ENCODE results near the gene SMIM1.

Gene SMIM1

GRCh38 chr1:3756394-3756793 is 16.2 kb upstream of the SMIM1 start:
- no peak for DNase-seq (ENCODE audit: low read depth)

- no peak for DNase-seq (ENCODE audit: low read depth)
Observed at GRCh38 chr1:3759164-3759563, 13.4 kb upstream of the SMIM1 start.

DNA sequence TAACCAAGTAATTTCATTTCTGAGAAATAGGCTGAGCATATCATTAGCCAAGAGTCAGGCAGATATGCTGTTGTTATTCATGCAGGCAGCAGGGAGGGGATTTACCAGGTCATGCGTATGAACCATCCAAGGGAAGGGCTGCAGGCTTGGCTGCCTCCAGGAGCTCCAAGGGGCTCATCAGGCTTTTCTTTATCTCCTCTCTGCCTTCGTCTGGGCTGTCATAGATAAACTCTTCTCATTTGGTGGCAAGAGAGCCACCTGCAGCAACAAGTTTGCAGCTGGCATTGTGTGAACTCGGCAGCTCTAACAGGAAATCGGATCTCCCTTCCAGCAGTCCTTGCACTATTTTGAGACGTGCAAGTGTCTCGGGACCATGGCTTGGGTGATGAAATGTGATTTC is 12.8 kb upstream of the SMIM1 start:
- no peak for DNase-seq (ENCODE audit: low read depth)

- no peak for DNase-seq (ENCODE audit: low read depth)
Observed at GRCh38 chr1:3761296-3762010, 11.1 kb upstream of the SMIM1 start.

- no peak for DNase-seq (ENCODE audit: low read depth)
Observed at GRCh38 chr1:3762151-3762872, 10.2 kb upstream of the SMIM1 start.

DNA sequence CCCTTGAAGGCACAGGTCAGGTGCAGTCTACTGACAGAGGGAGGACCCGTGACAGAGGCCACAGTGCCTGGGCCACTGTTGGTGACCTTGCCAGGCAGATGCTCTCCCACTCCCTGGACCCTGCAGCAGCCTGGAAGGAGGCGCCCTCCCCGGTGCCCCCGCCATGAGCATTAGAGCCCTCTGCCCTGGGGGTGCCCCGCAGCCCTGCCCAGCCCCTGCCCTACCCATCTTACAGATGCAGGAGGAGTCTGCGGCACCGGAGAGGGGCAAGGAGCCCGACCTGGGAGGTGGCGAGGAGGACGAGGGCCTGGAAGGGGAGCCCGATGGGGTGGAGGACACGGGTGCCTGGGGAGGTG is 9.7 kb upstream of the SMIM1 start:
- no peak for DNase-seq (ENCODE audit: low read depth)

DNA sequence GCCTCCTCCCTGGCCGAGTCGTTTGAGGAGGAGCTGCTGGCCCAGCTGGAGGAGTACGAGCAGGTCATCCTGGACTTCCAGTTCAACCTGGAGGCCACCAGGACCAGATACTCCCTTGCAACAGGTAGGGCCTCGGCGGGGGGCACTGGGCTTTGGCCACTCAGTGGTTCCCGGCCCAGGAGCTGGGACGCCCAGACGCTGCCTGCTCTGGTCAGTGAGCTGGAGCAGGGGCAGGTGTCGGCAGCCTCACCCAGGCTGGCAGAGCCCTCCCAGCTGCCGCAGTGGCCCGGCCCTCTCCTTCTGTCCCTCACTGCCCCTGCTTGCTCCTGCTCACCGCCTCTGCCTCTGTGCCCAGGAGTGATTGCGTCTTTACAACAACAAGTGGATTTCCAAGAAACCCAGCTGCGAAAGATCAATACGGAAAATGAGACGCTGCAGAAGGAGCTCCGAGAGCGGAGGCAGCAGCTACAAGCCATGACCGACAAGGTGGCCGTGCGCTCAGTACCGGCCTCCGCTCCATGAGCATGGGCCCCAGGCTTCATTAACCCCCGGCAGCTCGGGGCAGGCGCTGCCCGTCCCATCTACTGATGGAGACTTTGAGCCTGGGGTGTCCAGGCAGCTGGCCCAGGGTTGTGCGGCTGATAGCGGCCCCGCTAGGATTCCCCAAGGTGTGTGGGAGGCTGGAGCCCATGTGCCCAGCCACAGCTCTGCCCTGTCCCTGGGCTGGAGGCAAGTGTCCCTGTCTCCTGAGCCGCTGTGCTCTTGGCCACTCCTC is 9.0 kb upstream of the SMIM1 start:
- no peak for DNase-seq (ENCODE audit: low read depth)

GRCh38 chr1:3767328-3767925 is 5.1 kb upstream of the SMIM1 start:
- DNase-seq (ENCODE audit: low read depth), result no peak

DNA sequence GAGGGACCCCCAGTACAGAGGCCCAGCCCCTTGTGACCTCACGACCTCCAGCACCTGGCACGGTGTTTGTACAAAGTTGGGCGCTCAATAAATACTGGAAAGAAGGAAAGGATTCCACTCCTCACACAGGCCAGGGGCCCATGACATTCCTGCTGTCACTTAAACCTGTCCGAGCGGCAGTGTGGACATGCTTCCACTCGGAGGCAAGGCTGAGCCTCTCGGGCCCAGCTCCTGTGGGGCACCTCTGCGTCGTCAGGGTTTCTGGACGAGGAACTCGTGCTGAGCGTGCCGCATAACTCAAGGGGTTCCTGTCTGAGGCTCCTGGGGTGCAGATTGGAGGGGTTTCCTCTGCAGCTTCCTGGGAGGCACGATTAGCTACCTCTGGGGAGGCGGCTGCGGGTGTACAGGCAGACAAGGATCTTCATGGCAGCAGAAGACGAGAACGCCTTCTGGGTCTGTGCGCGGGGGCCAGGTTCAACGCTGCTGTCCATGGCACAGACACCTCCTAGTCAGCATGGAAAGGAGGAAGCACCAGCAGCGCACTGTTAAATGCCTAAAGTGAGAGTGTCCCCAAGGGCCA is 3.6 kb upstream of the SMIM1 start:
- no peak for DNase-seq (ENCODE audit: low read depth)

DNA sequence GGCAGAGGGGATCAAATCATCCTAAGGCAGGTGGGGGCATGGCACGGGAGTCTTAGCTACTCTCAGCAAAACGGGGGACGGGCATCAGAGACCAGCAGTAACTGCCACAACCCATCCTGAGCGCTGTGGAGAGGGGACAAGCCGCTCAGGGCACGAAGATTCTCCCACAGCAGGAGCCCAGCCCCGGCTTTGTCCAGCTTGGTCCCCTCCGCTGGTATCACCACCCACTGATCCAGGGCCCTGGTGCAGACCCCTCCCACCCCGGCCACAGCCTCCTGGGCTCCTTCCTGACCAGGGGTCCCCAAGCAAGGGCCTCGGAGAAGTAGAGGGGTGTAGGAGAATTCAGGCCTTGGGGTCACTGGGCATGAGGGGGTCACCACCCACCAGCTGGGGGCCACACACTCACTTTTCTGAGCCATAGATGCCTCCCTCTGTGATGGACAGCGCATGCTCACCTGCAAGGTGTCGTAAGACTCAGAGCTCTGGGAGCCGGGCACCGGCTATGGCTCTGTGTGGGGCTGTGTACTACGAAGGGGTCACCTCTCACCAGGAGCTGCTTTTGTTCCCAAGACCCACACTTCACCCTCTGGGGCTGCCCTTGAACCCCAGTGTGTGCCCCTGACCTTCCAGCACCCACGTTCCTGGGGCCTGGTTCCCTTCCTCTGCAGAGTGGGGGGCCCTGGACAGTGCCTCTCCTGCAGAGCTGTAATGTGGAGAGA is 2.3 kb upstream of the SMIM1 start:
- DNase-seq (ENCODE audit: low read depth), result no peak

GRCh38 chr1:3771108-3772026 is 1.2 kb upstream of the SMIM1 start:
- DNase-seq (ENCODE audit: low read depth), result no peak

DNA sequence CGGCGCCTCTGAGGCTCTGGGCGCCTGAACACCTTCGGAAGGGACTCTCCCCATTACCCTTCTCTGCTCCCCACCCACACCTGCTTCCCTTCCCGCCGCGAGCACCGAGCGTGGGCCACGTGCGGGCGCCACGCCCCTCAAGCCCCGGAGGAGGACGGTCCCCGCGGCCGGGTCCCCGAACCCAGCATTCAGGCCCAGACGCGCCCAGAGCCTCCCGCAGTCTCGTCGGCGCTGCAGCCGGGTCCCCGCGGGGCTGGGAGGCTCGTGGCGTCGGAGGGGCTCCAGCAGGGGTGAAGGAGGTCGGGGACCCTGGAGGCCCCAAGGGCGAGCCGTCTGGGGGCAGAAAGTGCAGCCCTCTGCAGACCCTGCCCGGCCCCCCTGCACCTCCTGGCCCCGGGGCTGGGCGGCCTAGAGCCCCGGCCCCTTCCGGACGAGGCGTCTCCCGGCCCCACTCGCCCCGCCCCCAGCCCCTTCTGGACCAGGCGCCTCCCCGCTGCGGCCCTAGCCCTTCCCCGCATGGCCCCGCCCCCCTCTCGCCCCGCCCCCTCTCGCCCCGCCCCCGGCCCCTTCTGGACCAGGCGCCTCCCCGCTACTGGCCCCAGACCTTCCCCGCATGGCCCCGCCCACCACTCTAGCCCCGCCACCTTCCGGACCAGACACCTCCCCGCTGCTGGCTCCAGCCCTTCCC is 378 bp upstream of the SMIM1 start:
- peak; percentile 76 for DNase-seq (ENCODE audit: low read depth)

DNA sequence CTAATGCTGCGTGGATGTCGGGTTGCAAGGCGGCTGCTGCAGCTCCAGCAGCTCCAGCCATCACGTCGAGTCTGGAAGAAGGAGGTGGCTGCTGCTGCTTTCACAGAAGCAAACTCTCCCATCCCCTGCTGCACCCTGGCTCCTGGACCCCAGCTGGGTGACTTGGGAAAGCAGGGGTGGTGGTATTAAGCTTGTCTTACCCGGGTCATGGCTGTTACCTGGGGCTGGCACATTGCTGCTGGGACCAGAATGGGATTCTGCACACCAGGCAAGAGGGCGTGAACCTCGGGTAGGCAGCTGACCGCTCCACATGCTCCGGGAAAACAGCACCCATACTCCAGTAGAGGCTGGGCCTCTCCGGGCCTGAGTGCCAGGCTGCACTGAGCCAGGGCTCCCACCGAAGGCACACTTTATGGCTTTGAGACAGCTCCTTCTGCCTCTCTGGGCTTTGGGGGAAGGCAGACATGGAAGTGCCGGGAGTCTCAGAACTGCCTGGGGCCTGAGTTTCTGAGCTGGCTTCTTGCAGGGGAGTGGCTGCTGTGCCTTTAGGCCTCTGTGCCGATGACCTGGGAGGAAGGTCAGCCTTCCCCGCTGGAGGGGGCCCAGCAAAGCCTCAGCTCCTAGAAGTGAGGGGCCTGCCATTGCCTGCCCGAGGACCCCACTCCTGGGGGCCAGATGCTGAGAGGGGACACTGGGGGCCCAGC is 1.2 kb downstream of the SMIM1 start:
- DNase-seq (ENCODE audit: low read depth), result no peak

DNA sequence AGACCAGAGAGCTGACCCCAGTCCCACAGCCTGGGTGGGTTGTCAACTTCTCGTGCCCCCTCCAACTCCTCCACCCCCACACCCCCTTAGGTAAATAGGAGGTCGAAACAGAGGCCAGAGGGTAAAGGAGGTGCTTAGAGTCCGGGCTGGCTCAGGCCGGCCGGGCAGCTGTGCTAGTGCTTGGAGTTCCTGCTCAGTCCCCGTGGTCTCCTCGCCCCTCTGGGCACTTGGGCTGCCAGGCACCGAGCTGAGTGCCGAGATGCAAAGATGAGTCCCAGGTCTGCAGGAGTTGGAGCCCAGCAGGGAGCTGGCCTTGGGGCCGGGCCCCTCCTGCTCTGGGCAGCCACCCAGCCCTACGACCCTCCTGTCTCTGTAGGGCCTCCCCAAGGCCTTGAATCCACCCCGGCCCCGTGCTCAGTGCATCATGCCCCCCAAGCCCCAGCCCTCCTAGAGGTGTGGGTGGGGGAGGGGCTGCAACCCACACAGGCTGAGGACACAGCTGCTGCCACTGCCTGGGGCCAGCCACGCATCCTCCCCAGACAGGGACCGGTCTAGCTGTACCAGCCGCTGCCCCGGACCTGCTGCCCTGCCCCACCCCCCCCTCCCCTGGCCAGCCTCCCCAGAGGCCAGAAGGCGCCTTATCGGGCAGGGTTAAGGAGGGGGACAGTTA is 1.9 kb downstream of the SMIM1 start:
- no peak for DNase-seq (ENCODE audit: low read depth)

DNA sequence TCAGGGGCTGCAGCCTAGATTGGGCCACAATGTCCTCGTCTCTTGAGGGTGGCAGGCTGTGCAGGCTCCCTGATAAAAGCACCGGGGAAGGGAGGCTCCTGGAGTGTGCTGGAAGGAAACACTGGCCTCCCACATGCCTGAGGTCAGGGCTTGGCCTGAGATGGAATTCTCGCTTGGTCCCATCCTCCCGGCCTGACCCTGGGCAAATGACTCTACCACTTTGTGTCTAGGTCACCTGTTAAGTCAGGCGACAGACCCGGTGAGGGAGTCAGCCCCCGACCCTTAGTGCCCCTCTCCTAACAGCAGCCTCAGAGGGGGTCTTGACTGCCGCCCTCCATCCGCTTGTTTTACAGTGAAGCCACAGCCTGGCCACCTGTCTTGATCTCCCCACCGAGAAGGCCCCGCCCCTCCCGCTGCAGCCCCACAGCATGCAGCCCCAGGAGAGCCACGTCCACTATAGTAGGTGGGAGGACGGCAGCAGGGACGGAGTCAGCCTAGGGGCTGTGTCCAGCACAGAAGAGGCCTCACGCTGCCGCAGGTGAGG is 2.5 kb downstream of the SMIM1 start:
- DNase-seq (ENCODE audit: low read depth), result no peak

DNA sequence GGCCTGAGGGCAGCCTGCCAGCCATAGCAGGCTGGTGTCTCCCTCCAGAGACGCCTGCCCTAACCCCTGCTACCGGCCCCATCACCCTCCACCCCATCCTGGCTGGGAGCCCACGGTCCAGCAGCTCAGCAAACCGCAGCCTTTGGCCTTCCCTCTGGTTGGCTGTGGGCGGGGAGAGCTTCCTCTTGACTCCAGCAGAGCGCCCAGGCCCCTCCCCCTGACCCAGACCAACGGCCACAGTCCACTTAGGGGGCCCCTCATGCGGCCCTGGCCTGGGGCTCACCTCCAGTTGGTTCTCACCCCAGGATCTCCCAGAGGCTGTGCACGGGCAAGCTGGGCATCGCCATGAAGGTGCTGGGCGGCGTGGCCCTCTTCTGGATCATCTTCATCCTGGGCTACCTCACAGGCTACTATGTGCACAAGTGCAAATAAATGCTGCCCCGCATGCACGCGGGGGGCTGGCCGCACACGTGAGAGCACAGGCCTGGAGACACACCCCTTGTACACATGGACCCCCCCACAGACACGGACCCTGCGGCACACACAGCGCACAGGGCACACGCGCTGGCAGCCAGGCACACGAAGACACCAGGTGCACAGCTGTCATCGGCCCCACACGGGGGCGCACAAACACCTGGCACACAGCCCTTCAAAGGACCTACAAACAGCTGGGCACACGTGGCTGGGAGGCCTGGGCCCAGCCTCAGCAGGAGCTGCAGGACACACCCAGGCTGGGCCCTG is 3.1 kb downstream of the SMIM1 start:
- peak; percentile 31 for DNase-seq (ENCODE audit: low read depth)

- no peak for DNase-seq (ENCODE audit: low read depth)
Observed at GRCh38 chr1:3776231-3776961, 3.8 kb downstream of the SMIM1 start.
